ENCODE measurements around the gene LIPG. TPM values are rescaled to one million over a fixed set of nuclear protein-coding genes. Genes with fewer than 3 reads are reported as not detected.
"Not testable (repeated sequence)": the region's sequence is repeated elsewhere in the genome, so short reads cannot be mapped to it uniquely, and the experiment has no call there.

Gene LIPG
- total RNA-seq (2021; ENCODE audit: unreplicated experiment) (92.0 TPM), Bru-seq, nascent RNA (percentile 74 among the genes with signal in this experiment), BruChase-seq, experiment 1, labeled RNA remaining after a 2-hour chase (percentile 83 among the genes with signal in this experiment), BruChase-seq, experiment 2, labeled RNA remaining after a 6-hour chase (percentile 87 among the genes with signal in this experiment)
- polyA plus RNA-seq (2012; ENCODE audit: insufficient read length): 28.2 TPM
- long read RNA-seq, full-length matches to known transcripts: 117 of 166 reads
- long read RNA-seq, partial matches to known transcripts: 28 of 166 reads
- long read RNA-seq, other reads (novel, unspliced or antisense): 21 of 166 reads

DNA sequence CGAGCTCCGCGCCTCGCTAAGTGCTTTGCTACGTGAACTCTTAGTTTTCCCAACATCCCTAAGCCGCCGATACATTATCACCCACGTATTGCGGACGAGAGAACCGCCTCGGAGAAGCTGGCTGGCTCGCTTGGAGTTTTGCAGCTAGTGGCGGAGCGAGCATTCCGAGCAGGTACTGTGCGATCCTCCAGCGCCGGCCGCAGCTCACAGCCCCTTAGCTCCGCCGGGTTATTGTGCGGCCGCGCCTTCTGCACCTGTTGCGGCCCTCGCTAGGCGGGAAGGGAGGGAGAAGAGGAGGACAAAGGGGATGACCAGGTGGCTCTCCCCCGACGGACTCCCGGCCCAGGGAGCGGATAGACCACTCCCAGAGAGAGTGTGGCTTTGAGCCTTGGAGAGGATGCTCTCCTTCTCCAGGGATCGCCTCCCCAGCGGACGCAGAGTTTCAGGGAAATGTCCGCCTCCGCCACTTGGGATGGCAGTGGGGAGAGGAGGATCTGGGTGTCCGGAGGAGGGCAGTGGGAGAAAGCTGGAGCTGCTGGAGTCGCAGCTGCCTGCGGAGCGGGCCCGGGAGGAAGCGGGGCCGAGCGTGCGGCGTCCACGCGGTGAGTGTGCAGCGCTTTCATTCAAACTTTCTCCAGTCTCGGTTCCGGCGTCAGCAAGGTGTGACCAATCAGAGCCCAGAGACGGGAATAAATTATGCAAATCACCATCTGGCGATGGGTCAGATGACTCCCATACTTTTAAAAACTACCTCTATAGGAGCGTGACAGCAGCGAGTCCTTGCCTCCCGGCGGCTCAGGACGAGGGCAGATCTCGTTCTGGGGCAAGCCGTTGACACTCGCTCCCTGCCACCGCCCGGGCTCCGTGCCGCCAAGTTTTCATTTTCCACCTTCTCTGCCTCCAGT lies at the start of gene LIPG:
LIPG (plus strand) TSS at position 769 of the 905 bp plus-strand sequence. CDS start 252 bp downstream, outside the sequence.
- ChIA-PET POLR2A (no interaction called here), CTCF (no interaction called here)
- no peaks in the 10 kb centered on the region for H3K9me3 ChIP-seq (ENCODE audit: control insufficient read depth, insufficient read depth, low read depth, low read length)
- H3K27ac ChIP-seq (ENCODE audit: low read length): peak within 1 kb of the TSS; percentile 54
- no peaks in the 10 kb centered on the region for H3K27me3 ChIP-seq (ENCODE audit: control insufficient read depth, insufficient read depth, low read length)
- ATAC-seq: peak; percentile 85
- no TSS peak for BruUV-seq (replicated peaks)
- peak; percentile 87 for DNase-seq (ENCODE audit: low read depth, low spot score)
- H3K4me1 ChIP-seq (ENCODE audit: control insufficient read depth, insufficient read depth, low read length): no peaks in the 10 kb centered on the region; the same call in 1 of the 2 replicates
- H3K4me3 ChIP-seq (ENCODE audit: low read depth in 2 of 2, low read length in 2 of 2): peak within 1 kb of the TSS; percentile 50 to 84
- in situ Hi-C loops (cut with HindIII; ENCODE audit: low pct_unique_long_range_greater_than_20kb, low sequenced_read_pairs) (no loop called here), intact Hi-C loops (cut with micrococcal nuclease; ENCODE audit: unreplicated experiment) (no loop called here)
- TF ChIP-seq, protein P1, sequence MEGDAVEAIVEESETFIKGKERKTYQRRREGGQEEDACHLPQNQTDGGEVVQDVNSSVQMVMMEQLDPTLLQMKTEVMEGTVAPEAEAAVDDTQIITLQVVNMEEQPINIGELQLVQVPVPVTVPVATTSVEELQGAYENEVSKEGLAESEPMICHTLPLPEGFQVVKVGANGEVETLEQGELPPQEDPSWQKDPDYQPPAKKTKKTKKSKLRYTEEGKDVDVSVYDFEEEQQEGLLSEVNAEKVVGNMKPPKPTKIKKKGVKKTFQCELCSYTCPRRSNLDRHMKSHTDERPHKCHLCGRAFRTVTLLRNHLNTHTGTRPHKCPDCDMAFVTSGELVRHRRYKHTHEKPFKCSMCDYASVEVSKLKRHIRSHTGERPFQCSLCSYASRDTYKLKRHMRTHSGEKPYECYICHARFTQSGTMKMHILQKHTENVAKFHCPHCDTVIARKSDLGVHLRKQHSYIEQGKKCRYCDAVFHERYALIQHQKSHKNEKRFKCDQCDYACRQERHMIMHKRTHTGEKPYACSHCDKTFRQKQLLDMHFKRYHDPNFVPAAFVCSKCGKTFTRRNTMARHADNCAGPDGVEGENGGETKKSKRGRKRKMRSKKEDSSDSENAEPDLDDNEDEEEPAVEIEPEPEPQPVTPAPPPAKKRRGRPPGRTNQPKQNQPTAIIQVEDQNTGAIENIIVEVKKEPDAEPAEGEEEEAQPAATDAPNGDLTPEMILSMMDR (IDR thresholded peaks at IDR 0.05): no peak
- TF ChIP-seq SIN3A (IDR thresholded peaks at IDR 0.05; ENCODE audit: borderline replicate concordance, insufficient read depth, low read depth, low read length): no peak
- TF ChIP-seq, protein P2, sequence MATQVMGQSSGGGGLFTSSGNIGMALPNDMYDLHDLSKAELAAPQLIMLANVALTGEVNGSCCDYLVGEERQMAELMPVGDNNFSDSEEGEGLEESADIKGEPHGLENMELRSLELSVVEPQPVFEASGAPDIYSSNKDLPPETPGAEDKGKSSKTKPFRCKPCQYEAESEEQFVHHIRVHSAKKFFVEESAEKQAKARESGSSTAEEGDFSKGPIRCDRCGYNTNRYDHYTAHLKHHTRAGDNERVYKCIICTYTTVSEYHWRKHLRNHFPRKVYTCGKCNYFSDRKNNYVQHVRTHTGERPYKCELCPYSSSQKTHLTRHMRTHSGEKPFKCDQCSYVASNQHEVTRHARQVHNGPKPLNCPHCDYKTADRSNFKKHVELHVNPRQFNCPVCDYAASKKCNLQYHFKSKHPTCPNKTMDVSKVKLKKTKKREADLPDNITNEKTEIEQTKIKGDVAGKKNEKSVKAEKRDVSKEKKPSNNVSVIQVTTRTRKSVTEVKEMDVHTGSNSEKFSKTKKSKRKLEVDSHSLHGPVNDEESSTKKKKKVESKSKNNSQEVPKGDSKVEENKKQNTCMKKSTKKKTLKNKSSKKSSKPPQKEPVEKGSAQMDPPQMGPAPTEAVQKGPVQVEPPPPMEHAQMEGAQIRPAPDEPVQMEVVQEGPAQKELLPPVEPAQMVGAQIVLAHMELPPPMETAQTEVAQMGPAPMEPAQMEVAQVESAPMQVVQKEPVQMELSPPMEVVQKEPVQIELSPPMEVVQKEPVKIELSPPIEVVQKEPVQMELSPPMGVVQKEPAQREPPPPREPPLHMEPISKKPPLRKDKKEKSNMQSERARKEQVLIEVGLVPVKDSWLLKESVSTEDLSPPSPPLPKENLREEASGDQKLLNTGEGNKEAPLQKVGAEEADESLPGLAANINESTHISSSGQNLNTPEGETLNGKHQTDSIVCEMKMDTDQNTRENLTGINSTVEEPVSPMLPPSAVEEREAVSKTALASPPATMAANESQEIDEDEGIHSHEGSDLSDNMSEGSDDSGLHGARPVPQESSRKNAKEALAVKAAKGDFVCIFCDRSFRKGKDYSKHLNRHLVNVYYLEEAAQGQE (IDR thresholded peaks at IDR 0.05; ENCODE audit: insufficient read depth in 1 of 2, low read depth in 2 of 2, low read length in 1 of 2): no peak
- no peak for TF ChIP-seq POLR2AphosphoS5 (IDR thresholded peaks at IDR 0.05; ENCODE audit: low read depth, low read length)
- TF ChIP-seq TCF7L2 (IDR thresholded peaks at IDR 0.05; ENCODE audit: low read depth, low read length): no peak
- H3K36me3 ChIP-seq (ENCODE audit: control insufficient read depth, insufficient read depth, low read length): no peaks in the 10 kb centered on the region

DNA sequence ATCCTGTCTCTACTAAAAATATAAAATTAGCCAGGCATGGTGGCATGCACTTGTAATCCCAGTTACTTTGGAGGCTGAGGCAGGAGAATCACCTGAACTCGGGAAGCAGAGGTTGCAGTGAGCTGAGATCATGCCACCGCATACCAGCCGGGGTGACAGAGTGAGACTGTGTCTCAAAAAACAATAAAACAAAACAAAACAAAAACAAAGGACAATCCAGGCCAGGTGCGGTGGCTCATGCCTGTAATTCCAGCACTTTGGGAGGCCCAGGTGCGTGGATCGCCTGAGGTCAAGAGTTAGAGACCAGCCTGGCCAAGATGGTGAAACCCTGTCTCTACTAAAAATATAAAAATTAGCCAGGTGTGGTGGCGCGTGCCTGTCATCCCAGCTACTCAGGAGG lies 49.0 kb upstream of the LIPG start:
- ATAC-seq; H3K27ac ChIP-seq (ENCODE audit: low read length); POLR2A ChIA-PET; in situ Hi-C loops (cut with HindIII; ENCODE audit: low pct_unique_long_range_greater_than_20kb, low sequenced_read_pairs); H3K36me3 ChIP-seq (ENCODE audit: control insufficient read depth, insufficient read depth, low read length); CTCF ChIA-PET; H3K27me3 ChIP-seq (ENCODE audit: control insufficient read depth, insufficient read depth, low read length); DNase-seq (ENCODE audit: low read depth, low spot score); H3K9me3 ChIP-seq (ENCODE audit: control insufficient read depth, insufficient read depth, low read depth, low read length); BruUV-seq (replicated peaks); H3K4me3 ChIP-seq (ENCODE audit: low read depth in 2 of 2, low read length in 2 of 2); H3K4me1 ChIP-seq (ENCODE audit: control insufficient read depth, insufficient read depth, low read length): not testable (repeated sequence)
- intact Hi-C loops (cut with micrococcal nuclease; ENCODE audit: unreplicated experiment): loop anchor here (10.0 kb wide), 1 partner anchor 252 kb away; no protein-coding TSS in a partner anchor
